Measurements from ENCODE around the gene COG3. TPM values are rescaled to one million over a fixed set of nuclear protein-coding genes. Genes with fewer than 3 reads are reported as not detected.

Gene COG3
- total and polyA plus RNA-seq, 10 of the 15 experiments (the other 5 are each of a cell fraction or from before 2014, with no cell fraction given): 6.1 to 35.1 (median 22.6) TPM

DNA sequence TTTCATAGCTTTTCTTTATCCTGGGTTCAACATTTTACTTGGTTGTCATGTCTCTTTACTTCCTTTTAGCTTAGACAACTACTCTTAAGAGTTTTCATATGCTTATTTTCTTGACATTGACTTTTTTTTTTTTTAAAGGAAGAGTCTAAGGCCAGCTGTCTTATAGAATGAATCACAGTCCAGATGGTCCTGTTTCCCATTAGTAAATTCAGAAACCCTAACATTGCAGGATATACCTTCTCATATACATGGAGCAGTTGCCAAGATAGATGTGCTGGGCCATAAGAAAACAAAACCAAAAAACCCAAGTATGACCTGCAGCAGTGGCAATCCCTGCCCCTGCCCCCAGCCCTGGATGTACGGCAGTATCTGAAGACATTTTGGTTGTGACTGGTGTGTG, 72.8 kb downstream of the COG3 start (continued):
- TF ChIP-seq, protein P1, sequence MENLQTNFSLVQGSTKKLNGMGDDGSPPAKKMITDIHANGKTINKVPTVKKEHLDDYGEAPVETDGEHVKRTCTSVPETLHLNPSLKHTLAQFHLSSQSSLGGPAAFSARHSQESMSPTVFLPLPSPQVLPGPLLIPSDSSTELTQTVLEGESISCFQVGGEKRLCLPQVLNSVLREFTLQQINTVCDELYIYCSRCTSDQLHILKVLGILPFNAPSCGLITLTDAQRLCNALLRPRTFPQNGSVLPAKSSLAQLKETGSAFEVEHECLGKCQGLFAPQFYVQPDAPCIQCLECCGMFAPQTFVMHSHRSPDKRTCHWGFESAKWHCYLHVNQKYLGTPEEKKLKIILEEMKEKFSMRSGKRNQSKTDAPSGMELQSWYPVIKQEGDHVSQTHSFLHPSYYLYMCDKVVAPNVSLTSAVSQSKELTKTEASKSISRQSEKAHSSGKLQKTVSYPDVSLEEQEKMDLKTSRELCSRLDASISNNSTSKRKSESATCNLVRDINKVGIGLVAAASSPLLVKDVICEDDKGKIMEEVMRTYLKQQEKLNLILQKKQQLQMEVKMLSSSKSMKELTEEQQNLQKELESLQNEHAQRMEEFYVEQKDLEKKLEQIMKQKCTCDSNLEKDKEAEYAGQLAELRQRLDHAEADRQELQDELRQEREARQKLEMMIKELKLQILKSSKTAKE (IDR thresholded peaks at IDR 0.05; ENCODE audit: low read depth, poor library complexity, severe bottlenecking): no peak
- TF ChIP-seq, protein P2, sequence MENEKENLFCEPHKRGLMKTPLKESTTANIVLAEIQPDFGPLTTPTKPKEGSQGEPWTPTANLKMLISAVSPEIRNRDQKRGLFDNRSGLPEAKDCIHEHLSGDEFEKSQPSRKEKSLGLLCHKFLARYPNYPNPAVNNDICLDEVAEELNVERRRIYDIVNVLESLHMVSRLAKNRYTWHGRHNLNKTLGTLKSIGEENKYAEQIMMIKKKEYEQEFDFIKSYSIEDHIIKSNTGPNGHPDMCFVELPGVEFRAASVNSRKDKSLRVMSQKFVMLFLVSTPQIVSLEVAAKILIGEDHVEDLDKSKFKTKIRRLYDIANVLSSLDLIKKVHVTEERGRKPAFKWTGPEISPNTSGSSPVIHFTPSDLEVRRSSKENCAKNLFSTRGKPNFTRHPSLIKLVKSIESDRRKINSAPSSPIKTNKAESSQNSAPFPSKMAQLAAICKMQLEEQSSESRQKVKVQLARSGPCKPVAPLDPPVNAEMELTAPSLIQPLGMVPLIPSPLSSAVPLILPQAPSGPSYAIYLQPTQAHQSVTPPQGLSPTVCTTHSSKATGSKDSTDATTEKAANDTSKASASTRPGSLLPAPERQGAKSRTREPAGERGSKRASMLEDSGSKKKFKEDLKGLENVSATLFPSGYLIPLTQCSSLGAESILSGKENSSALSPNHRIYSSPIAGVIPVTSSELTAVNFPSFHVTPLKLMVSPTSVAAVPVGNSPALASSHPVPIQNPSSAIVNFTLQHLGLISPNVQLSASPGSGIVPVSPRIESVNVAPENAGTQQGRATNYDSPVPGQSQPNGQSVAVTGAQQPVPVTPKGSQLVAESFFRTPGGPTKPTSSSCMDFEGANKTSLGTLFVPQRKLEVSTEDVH (IDR thresholded peaks at IDR 0.05; ENCODE audit: low read depth, partially characterized antibody): no peak
- no peak for TF ChIP-seq TARDBP (IDR thresholded peaks at IDR 0.05; ENCODE audit: borderline replicate concordance)
- no peak for TF ChIP-seq CEBPB (IDR thresholded peaks at IDR 0.05; ENCODE audit: borderline replicate concordance in 1 of 2, low read depth in 2 of 2, low read length in 2 of 2)
- TF ChIP-seq EGR1 (IDR thresholded peaks at IDR 0.05; ENCODE audit: borderline replicate concordance in 1 of 2, low read depth in 2 of 2, low read length in 2 of 2): no peak

DNA sequence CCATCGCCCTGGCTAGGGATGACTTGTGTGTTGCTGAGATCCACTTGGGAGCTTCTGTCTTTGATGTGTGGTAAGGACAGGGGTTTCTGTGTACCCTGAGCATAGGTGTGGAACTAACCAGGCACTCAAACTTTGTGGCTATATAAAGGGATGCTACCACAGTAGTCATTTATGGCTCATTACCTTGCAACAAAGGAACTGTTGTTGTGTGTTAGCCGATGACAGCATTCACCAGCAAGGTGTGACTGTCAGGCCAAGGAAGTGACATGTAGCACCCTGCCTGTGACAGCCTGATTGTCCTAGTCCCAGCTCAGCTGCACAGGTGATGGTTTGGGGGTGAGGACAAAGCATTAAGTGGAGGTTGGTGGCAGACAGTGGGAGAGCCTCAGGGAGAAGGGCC, 73.6 kb downstream of the COG3 start:
- CTCF ChIA-PET: interaction anchor here (1.9 kb wide), 1 partner anchor 15 kb away, joined by 4 read pairs; no protein-coding TSS in a partner anchor
- TF ChIP-seq SUZ12 (IDR thresholded peaks at IDR 0.05; ENCODE audit: unreplicated experiment) (no peak), YY1 (IDR thresholded peaks at IDR 0.05; ENCODE audit: low read depth, low read length) (no peak), JUND (IDR thresholded peaks at IDR 0.05; ENCODE audit: low read depth, low read length) (no peak), IKZF1 (conservative IDR thresholded peaks at IDR 0.05) (peak; percentile 40), LARP7 (IDR thresholded peaks at IDR 0.05) (no peak), RFX5 (IDR thresholded peaks at IDR 0.05; ENCODE audit: low read depth, low read length) (no peak), NR2C2 (IDR thresholded peaks at IDR 0.05; ENCODE audit: borderline replicate concordance, control insufficient read depth, insufficient read length, low read depth) (no peak), KLF5 (IDR thresholded peaks at IDR 0.05; ENCODE audit: partially characterized antibody) (no peak), POLR2AphosphoS2 (IDR thresholded peaks at IDR 0.05; ENCODE audit: low read depth, low read length) (0 out of 2 replicates have a peak, but pooled peaks have one; percentile 46), TARDBP (IDR thresholded peaks at IDR 0.05; ENCODE audit: borderline replicate concordance) (no peak), MYB (IDR thresholded peaks at IDR 0.05; ENCODE audit: borderline replicate concordance, low read depth, low read length) (no peak), HDGF (IDR thresholded peaks at IDR 0.05) (no peak)
- TF ChIP-seq, protein P1 (IDR thresholded peaks at IDR 0.05; ENCODE audit: low read depth, poor library complexity, severe bottlenecking): no peak

More for the DNA sequence above, 73.6 kb downstream of the COG3 start:
- no peaks in the 10 kb centered on the region for H3K27me3 ChIP-seq (replicated peaks in 1 of 2; ENCODE audit: control insufficient read depth in 2 of 2, insufficient read depth in 2 of 2, low read length in 1 of 2)
- peak; percentile 80 for ATAC-seq
- intact Hi-C loops (cut with micrococcal nuclease; ENCODE audit: unreplicated experiment) (no loop called here), in situ Hi-C loops (cut with MboI) (no loop called here)
- no peak overlapping the region for H3K9ac ChIP-seq (ENCODE audit: control insufficient read depth, insufficient read depth, low read length)
- BruUV-seq (replicated peaks): no TSS peak
- no peak overlapping the region for H3K4me2 ChIP-seq (ENCODE audit: control insufficient read depth, insufficient read depth)
- FAIRE-seq: no peak
- no peak overlapping the region for H3K4me3 ChIP-seq
- H2AFZ ChIP-seq (ENCODE audit: control insufficient read depth, low read depth, low read length): no peak overlapping the region
- H3K79me2 ChIP-seq (ENCODE audit: control insufficient read depth, insufficient read depth, low read length): no peaks in the 10 kb centered on the region
- DNase-seq (ENCODE audit: low read depth, low spot score): no peak
- WGBS (ENCODE audit: insufficient coverage, insufficient replicate concordance, low lambda C conversion rate, missing lambda C conversion rate): 61% methylated on average over 2 of the region's 2 CpGs
- POLR2A ChIA-PET: no interaction called here
- H3K4me1 ChIP-seq (ENCODE audit: control insufficient read depth, insufficient read depth, low read length): no peaks in the 10 kb centered on the region
- H3K9me3 ChIP-seq (replicated peaks; ENCODE audit: control insufficient read depth, insufficient read depth, low read length): no peaks in the 10 kb centered on the region
- SMC1A ChIA-PET (ENCODE audit: uncharacterized antibody, unreplicated experiment): interaction anchor here (1.4 kb wide), 1 partner anchor 38 kb away, joined by 4 read pairs; no protein-coding TSS in a partner anchor
- H4K20me1 ChIP-seq (ENCODE audit: control insufficient read depth, insufficient read depth): no peaks in the 10 kb centered on the region
- RAD21 ChIA-PET (ENCODE audit: unreplicated experiment): no interaction called here
- H3K36me3 ChIP-seq (ENCODE audit: control insufficient read depth in 2 of 2, insufficient read depth in 2 of 2, low read length in 1 of 2): peaks cover 3 to 17% of the 10 kb centered on the region in 2 experiments; a peak in 3 of 4 replicates
- H3K27ac ChIP-seq (ENCODE audit: control insufficient read depth, insufficient read depth): no peak overlapping the region
